IMR-90 (cell line): Measurements from ENCODE around the gene CDCA4. TPM values are rescaled to one million over a fixed set of nuclear protein-coding genes. Genes with fewer than 3 reads are reported as not detected.

Experiments used
- ATAC-seq: fragments of 200-7000 bp; cut with Tn5 transposase; 2 replicates; pipeline ENCODE4 v1.9.1; 2020; ENCODE audit warnings: low read depth, mild to moderate bottlenecking, moderate library complexity
- BruUV-seq: library from RNA; stranded (reverse); fragments of 400-500 nt; replicated peaks from 2 replicates; lab custom pipeline; 2021; lab: Mats Ljungman, UMichigan
- CTCF ChIA-PET: fragments of 300-600 bp; formaldehyde crosslinking; extraction: SDS; loops from one replicate; lab custom pipeline; 2021; ENCODE audit warnings: antibody characterized with exemption; lab: Yijun Ruan, JAX
- POLR2A ChIA-PET: fragments of 300-600 bp; sonication (Branson Sonifier 250); formaldehyde crosslinking; loops from one replicate; lab custom pipeline; 2022; ENCODE audit warnings: antibody characterized with exemption; ENCODE audit not compliant: unreplicated experiment; lab: Charles Lee
- DNase-seq: peaks from one replicate; pipeline ENCODE4 v3.0.0; 2013
- H2AFZ ChIP-seq: replicated peaks from 2 replicates; pipeline ENCODE3; 2013; ENCODE audit warnings: low read length, mild to moderate bottlenecking; ENCODE audit not compliant: poor library complexity
- H2AK5ac ChIP-seq: 2 replicates; pipeline ENCODE4 v1.6.1; 2013; ENCODE audit warnings: low read depth, low read length, inconsistent platforms
- H2AK9ac ChIP-seq: replicated peaks from 2 replicates; pipeline ENCODE3; 2013; ENCODE audit warnings: mild to moderate bottlenecking, low read depth, low read length, moderate library complexity; ENCODE audit not compliant: poor library complexity
- H2BK120ac ChIP-seq: 2 replicates; pipeline ENCODE4 v1.6.1; 2013; ENCODE audit warnings: low read depth, low read length, inconsistent platforms
- H2BK15ac ChIP-seq: 3 replicates; pipeline ENCODE4 v1.6.1; 2013; ENCODE audit warnings: low read depth, low read length, inconsistent platforms
- H2BK20ac ChIP-seq: 2 replicates; pipeline ENCODE4 v1.6.1; 2013; ENCODE audit warnings: low read depth, mild to moderate bottlenecking, inconsistent platforms, low read length, moderate library complexity
- H2BK5ac ChIP-seq: 2 replicates; pipeline ENCODE4 v1.6.1; 2013; ENCODE audit warnings: mild to moderate bottlenecking, low read depth, low read length, inconsistent platforms; ENCODE audit not compliant: poor library complexity, severe bottlenecking
- H3K14ac ChIP-seq: replicated peaks from 2 replicates; pipeline ENCODE4 v1.6.1; 2013; ENCODE audit warnings: low read depth, low read length, inconsistent platforms
- H3K18ac ChIP-seq: 2 replicates; pipeline ENCODE4 v1.6.1; 2013; ENCODE audit warnings: low read depth, low read length, control low read depth
- H3K23ac ChIP-seq: 2 replicates; pipeline ENCODE4 v1.6.1; 2013; ENCODE audit warnings: low read depth, low read length, inconsistent platforms
- H3K27ac ChIP-seq: 2 replicates; pipeline ENCODE4 v1.5.1; 2013; ENCODE audit warnings: mild to moderate bottlenecking, control low read depth, low read length; ENCODE audit not compliant: insufficient read depth
- H3K27me3 ChIP-seq: 2 replicates; pipeline ENCODE4 v1.6.1; 2013; ENCODE audit warnings: low read length; ENCODE audit not compliant: control insufficient read depth, insufficient read depth
- H3K36me3 ChIP-seq: 2 replicates; pipeline ENCODE4 v1.6.1; 2013; ENCODE audit warnings: low read length, mixed read lengths; ENCODE audit not compliant: control insufficient read depth, insufficient read depth
- H3K4ac ChIP-seq: 2 replicates; pipeline ENCODE4 v1.6.1; 2013; ENCODE audit warnings: low read depth, low read length, inconsistent platforms
- H3K4me1 ChIP-seq: 2 replicates; pipeline ENCODE4 v1.6.1; 2013; ENCODE audit warnings: low read length, mixed read lengths; ENCODE audit not compliant: control insufficient read depth, insufficient read depth
- H3K4me2 ChIP-seq: 2 replicates; pipeline ENCODE4 v1.6.1; 2013; ENCODE audit warnings: low read depth, mild to moderate bottlenecking, control low read depth, low read length, moderate library complexity
- H3K4me3 ChIP-seq: 2 replicates; pipeline ENCODE4 v1.5.1; 2013; ENCODE audit warnings: low read depth, mild to moderate bottlenecking, control low read depth, low read length, moderate library complexity; ENCODE audit not compliant: insufficient read depth
- H3K56ac ChIP-seq: 2 replicates; pipeline ENCODE4 v1.6.1; 2013; ENCODE audit warnings: low read length, inconsistent platforms; ENCODE audit not compliant: insufficient read depth; ENCODE audit errors: extremely low read depth
- H3K79me1 ChIP-seq, 2 experiments: 2 replicates each; pipeline ENCODE4 v1.6.1; 2013; ENCODE audit warnings: low read length in 2 of 2, inconsistent platforms in 1 of 2, low read depth in 1 of 2
- H3K9ac ChIP-seq: 2 replicates; pipeline ENCODE4 v1.6.1; 2013; ENCODE audit warnings: low read depth, low read length, control low read depth
- H3K9me1 ChIP-seq: 2 replicates; pipeline ENCODE4 v1.6.1; 2013; ENCODE audit warnings: low read length, inconsistent platforms; ENCODE audit not compliant: insufficient read depth
- H3K9me3 ChIP-seq: 2 replicates; pipeline ENCODE4 v1.6.1; 2013; ENCODE audit warnings: low read length; ENCODE audit not compliant: control insufficient read depth, insufficient read depth
- H4K20me1 ChIP-seq: 2 replicates; pipeline ENCODE4 v1.6.1; 2013; ENCODE audit warnings: low read length, inconsistent platforms; ENCODE audit not compliant: insufficient read depth
- H4K5ac ChIP-seq: 2 replicates; pipeline ENCODE4 v1.6.1; 2013; ENCODE audit warnings: mild to moderate bottlenecking, low read depth, low read length, control low read depth
- H4K8ac ChIP-seq, 2 experiments: 2 replicates each; pipeline ENCODE4 v1.6.1; 2013; ENCODE audit warnings: low read depth in 2 of 2, low read length in 2 of 2, control low read depth in 1 of 2, inconsistent platforms in 1 of 2
- H4K91ac ChIP-seq: 2 replicates; pipeline ENCODE4 v1.6.1; 2013; ENCODE audit warnings: low read depth, low read length, inconsistent platforms; ENCODE audit not compliant: insufficient read depth
- BHLHE40 ChIP-seq: fragments of 150-350 bp; IDR thresholded peaks from 2 replicates; pipeline ENCODE4 v1.6.1; 2016; ENCODE audit warnings: mild to moderate bottlenecking, low read depth, low read length
- CEBPB ChIP-seq: IDR thresholded peaks from 2 replicates; pipeline ENCODE4 v1.6.1; 2012; ENCODE audit warnings: low read depth, low read length, improper control_type of control experiment
- CHD1 ChIP-seq: IDR thresholded peaks from 2 replicates; pipeline ENCODE4 v1.6.1; 2012; ENCODE audit warnings: low read depth, low read length, improper control_type of control experiment
- FOS ChIP-seq: fragments of 150-350 bp; IDR thresholded peaks from 2 replicates; pipeline ENCODE4 v1.6.1; 2016; ENCODE audit warnings: low read depth, low read length
- MAZ ChIP-seq: IDR thresholded peaks from 2 replicates; pipeline ENCODE4 v1.6.1; 2012; ENCODE audit warnings: low read depth, mild to moderate bottlenecking, low read length, improper control_type of control experiment, moderate library complexity, borderline replicate concordance
- MXI1 ChIP-seq: IDR thresholded peaks from 2 replicates; pipeline ENCODE4 v1.6.1; 2012; ENCODE audit warnings: low read depth, mild to moderate bottlenecking, low read length, moderate library complexity, borderline replicate concordance
- NFE2L2 ChIP-seq: fragments of 150-350 bp; IDR thresholded peaks from 2 replicates; pipeline ENCODE4 v1.6.1; 2016; ENCODE audit warnings: low read depth, mild to moderate bottlenecking, low read length
- POLR2A ChIP-seq: IDR thresholded peaks from 2 replicates; pipeline ENCODE4 v1.6.1; 2012; ENCODE audit warnings: mild to moderate bottlenecking, low read depth, low read length
- RAD21 ChIP-seq: IDR thresholded peaks from 2 replicates; pipeline ENCODE4 v1.6.1; 2012; ENCODE audit warnings: low read length, improper control_type of control experiment
- RFX5 ChIP-seq: IDR thresholded peaks from 2 replicates; pipeline ENCODE4 v1.8.0; 2012; ENCODE audit warnings: low read depth, mild to moderate bottlenecking, low read length, moderate library complexity
- SMC3 ChIP-seq: fragments of 150-350 bp; IDR thresholded peaks from 2 replicates; pipeline ENCODE4 v1.6.1; 2016; ENCODE audit warnings: low read depth, mild to moderate bottlenecking, antibody characterized with exemption, low read length, moderate library complexity
- WGBS, 2 experiments: methylation state at CpG; one replicate each; pipeline versions ENCODE4 v1.1.5 to v1.1.7; 2013; ENCODE audit warnings: missing lambda C conversion rate in 2 of 2; ENCODE audit not compliant: insufficient read length in 1 of 2; ENCODE audit errors: extremely low coverage in 2 of 2; 5-methylcytosine and 5-hydroxymethylcytosine counted together
- dilution Hi-C: fragments of 300-500 bp; cut with HindIII; formaldehyde crosslinking; loops from one replicate; pipeline ENCODE4 v1.14.3; 2018; ENCODE audit warnings: low sequenced_read_pairs; ENCODE audit not compliant: unreplicated experiment
- in situ Hi-C: fragments of 300-500 bp; cut with MboI; formaldehyde crosslinking; loops from 3 replicates; pipeline ENCODE4 v1.14.3; 2019; ENCODE audit warnings: low sequenced_read_pairs, inconsistent platforms, mixed read lengths
- intact Hi-C: fragments of 100-400 bp; cut with micrococcal nuclease; formaldehyde crosslinking; loops from 2 replicates; pipeline ENCODE4 v1.10.0; 2022
- polyA plus RNA-seq, 3 experiments: library from polyadenylated mRNA; depleted of rRNA; stranded (reverse); fragments of >200 nt; gene quantifications; 2 replicates each; pipeline ENCODE4 v1.2.3, GENCODE V29; 2012; ENCODE audit warnings: low replicate concordance in 1 of 3
- total RNA-seq: library from RNA; depleted of rRNA; stranded (reverse); fragments of >200 nt; gene quantifications from 2 replicates; pipeline ENCODE4 v1.2.3, GENCODE V29; 2012
- TF ChIP-seq, protein P1 (sequence below): conservative IDR thresholded peaks from 2 replicates; pipeline ENCODE4 v1.5.1; 2012; ENCODE audit warnings: mild to moderate bottlenecking, low read depth, low read length, improper control_type of control experiment
- TF ChIP-seq, protein P2 (sequence below): fragments of 150-350 bp; IDR thresholded peaks from 2 replicates; pipeline ENCODE4 v1.6.1; 2017; ENCODE audit warnings: mild to moderate bottlenecking, antibody characterized with exemption, low read length, low read depth

The CDCA4 gene
- total and polyA plus RNA-seq, 2 of the 4 experiments (the other 2 are of a cell fraction), result 17.7 to 18.6 TPM

DNA sequence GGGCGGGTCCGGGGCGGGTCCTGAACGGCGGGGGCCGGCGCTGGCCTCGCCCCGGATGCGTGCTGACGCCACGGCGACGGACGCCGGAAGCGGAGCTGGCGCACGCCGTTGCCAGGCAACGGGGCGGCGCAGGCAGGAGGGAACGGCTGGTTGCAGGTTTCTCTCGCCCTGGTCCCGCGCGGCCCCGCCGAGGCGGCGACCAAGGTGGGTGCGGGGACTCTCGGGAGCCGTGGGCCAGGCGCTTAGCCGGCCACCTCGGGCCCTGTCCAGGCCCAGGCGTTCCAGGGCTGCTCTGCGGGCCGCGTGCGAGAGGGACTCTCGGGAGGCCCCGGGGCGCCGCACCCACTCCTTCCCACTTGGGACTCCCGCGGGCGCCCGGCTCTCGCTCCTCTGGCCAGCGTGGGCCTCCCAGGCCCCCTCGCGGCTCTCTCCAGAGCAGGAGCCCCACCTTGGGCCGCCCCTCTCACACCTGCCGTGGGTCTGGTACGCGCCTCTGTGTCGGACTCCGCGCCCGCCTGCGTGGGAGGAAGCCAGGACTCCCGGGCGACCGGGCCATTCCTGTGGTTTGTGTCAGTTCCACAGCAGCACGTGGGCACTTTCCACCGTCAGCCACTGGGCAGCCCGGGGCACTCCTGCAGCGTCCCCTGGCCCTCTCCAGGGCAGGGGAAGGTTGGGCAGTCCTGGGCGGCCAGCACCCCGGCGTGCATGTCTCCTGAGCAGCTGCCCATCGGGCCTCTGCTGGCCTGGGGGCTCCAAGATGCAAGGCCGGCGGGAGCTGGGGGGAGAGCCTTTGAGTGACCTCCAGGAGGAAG is 35.0 kb downstream of the CDCA4 start, which contains the start of gene CLBA1:
Gene CLBA1 (plus strand): TSS at position 114 of the 812 bp plus-strand sequence. CDS start 644 bp downstream, at position 758.
- Histone ChIP-seq H4K91ac (no peak within 1 kb of the TSS; the same call in 1 of the 2 replicates), H3K4me3 (peak within 1 kb of the TSS; percentile 71), H2AK5ac (peak within 1 kb of the TSS; percentile 50; the same call in 1 of the 2 replicates), H3K4ac (no peak within 1 kb of the TSS; the same call in 1 of the 2 replicates), H2BK20ac (no peak within 1 kb of the TSS), H3K18ac (no peak within 1 kb of the TSS), H2AK9ac (peak within 1 kb of the TSS; percentile 93), H2BK15ac (no peak within 1 kb of the TSS), H2AFZ (peak within 1 kb of the TSS; percentile 96), H2BK5ac (no peak within 1 kb of the TSS), H3K9me1 (0 out of 2 replicates have a peak, but pooled peaks cover 2% of the 10 kb centered on the region), H2BK120ac (no peak within 1 kb of the TSS), H3K27ac (no peak within 1 kb of the TSS; the same call in 1 of the 2 replicates), H3K36me3 (no peaks in the 10 kb centered on the region), H3K9ac (peak within 1 kb of the TSS; percentile 6), H4K8ac (peak within 1 kb of the TSS; percentile 84 to 90; a peak in 2 of 4 replicates), H3K4me2 (peak within 1 kb of the TSS; percentile 84), H3K9me3 (no peaks in the 10 kb centered on the region), H4K5ac (no peak within 1 kb of the TSS), H3K56ac (no peak within 1 kb of the TSS), H3K27me3 (no peaks in the 10 kb centered on the region), H3K23ac (peak within 1 kb of the TSS; percentile 59; the same call in 1 of the 2 replicates), H3K14ac (0 out of 2 replicates have a peak within 1 kb of the TSS, but pooled peaks have one; percentile 29), H3K4me1 (peaks cover 3% of the 10 kb centered on the region; the same call in 1 of the 2 replicates), H3K79me1 (peaks cover 0 to 9% of the 10 kb centered on the region in 2 experiments; a peak in 1 of 4 replicates), H4K20me1 (peaks cover 4% of the 10 kb centered on the region; the same call in 1 of the 2 replicates)
- dilution Hi-C loops, result no loop called here
- 0% methylated on average over 49 of the region's 77 CpGs; no CpG with 5 or more reads in 1 of the 2 experiments for WGBS, 2 experiments
- in situ Hi-C loops, result no loop called here
- CTCF ChIA-PET, result interaction anchor here (1.5 kb wide), 1 partner anchor 59 kb away, joined by 3 read pairs; no protein-coding TSS in a partner anchor
- BruUV-seq, result no TSS peak
- ATAC-seq (peak; percentile 98), DNase-seq (peak; percentile 87)
- POLR2A ChIA-PET, result interaction anchor here (0.6 to 1.0 kb wide), 7 partner anchors 16 to 288 kb away, joined by 3 to 9 read pairs (median 3); partner anchors contain the start of gene CDCA4
- intact Hi-C loops, result no loop called here
- TF ChIP-seq RFX5 (no peak), CHD1 (no peak), POLR2A (no peak), MAZ (peak; percentile 83), SMC3 (no peak), CEBPB (peak; percentile 73), MXI1 (peak; percentile 80; the same call in 1 of the 2 replicates), NFE2L2 (no peak), FOS (no peak), BHLHE40 (peak; percentile 87), RAD21 (no peak; the same call in 1 of the 2 replicates)
- TF ChIP-seq, protein P1, sequence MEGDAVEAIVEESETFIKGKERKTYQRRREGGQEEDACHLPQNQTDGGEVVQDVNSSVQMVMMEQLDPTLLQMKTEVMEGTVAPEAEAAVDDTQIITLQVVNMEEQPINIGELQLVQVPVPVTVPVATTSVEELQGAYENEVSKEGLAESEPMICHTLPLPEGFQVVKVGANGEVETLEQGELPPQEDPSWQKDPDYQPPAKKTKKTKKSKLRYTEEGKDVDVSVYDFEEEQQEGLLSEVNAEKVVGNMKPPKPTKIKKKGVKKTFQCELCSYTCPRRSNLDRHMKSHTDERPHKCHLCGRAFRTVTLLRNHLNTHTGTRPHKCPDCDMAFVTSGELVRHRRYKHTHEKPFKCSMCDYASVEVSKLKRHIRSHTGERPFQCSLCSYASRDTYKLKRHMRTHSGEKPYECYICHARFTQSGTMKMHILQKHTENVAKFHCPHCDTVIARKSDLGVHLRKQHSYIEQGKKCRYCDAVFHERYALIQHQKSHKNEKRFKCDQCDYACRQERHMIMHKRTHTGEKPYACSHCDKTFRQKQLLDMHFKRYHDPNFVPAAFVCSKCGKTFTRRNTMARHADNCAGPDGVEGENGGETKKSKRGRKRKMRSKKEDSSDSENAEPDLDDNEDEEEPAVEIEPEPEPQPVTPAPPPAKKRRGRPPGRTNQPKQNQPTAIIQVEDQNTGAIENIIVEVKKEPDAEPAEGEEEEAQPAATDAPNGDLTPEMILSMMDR, result no peak
- TF ChIP-seq, protein P2, sequence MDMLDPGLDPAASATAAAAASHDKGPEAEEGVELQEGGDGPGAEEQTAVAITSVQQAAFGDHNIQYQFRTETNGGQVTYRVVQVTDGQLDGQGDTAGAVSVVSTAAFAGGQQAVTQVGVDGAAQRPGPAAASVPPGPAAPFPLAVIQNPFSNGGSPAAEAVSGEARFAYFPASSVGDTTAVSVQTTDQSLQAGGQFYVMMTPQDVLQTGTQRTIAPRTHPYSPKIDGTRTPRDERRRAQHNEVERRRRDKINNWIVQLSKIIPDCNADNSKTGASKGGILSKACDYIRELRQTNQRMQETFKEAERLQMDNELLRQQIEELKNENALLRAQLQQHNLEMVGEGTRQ, result peak; percentile 92
